PC-3 (cell line): Measurements from ENCODE around the gene HAPLN3. TPM values are rescaled to one million over a fixed set of nuclear protein-coding genes. Genes with fewer than 3 reads are reported as not detected.

Experiments used
- ATAC-seq: fragments of 200-7000 bp; cut with Tn5 transposase; 2 replicates; pipeline ENCODE4 v1.9.1; 2020; ENCODE audit warnings: mild to moderate bottlenecking, moderate library complexity
- BruUV-seq: library from RNA; stranded (reverse); fragments of 400-500 nt; replicated peaks from 2 replicates; lab custom pipeline; 2021; lab: Mats Ljungman, UMichigan
- CTCF ChIA-PET: fragments of 300-600 bp; sonication (Branson Sonifier 250); formaldehyde crosslinking; loops from one replicate; lab custom pipeline; 2022; ENCODE audit warnings: antibody characterized with exemption; lab: Charles Lee
- POLR2A ChIA-PET: fragments of 300-600 bp; sonication (Branson Sonifier 250); formaldehyde crosslinking; loops from one replicate; lab custom pipeline; 2022; ENCODE audit warnings: antibody characterized with exemption; ENCODE audit not compliant: unreplicated experiment; lab: Charles Lee
- DNase-seq: peaks from one replicate; pipeline ENCODE4 v3.0.0-alpha.2; 2015
- H2AFZ ChIP-seq: fragments of 300-600 bp; sonication (generic); 2 replicates; pipeline ENCODE4 v1.6.0; 2016; ENCODE audit warnings: antibody characterized with exemption, low read length
- H3F3A ChIP-seq: fragments of 300-600 bp; sonication (generic); one replicate; pipeline ENCODE4 v1.6.0; 2017; ENCODE audit warnings: antibody characterized with exemption, low read length, control low read depth, mild to moderate bottlenecking; ENCODE audit not compliant: unreplicated experiment
- H3K27ac ChIP-seq: fragments of 300-600 bp; sonication (generic); 2 replicates; pipeline ENCODE4 v1.5.1; 2016; ENCODE audit warnings: mild to moderate bottlenecking, low read length
- H3K27me3 ChIP-seq: fragments of 300-600 bp; sonication (generic); 2 replicates; pipeline ENCODE4 v1.6.1; 2016; ENCODE audit warnings: low read length, mixed read lengths
- H3K36me3 ChIP-seq: fragments of 300-600 bp; sonication (generic); 2 replicates; pipeline ENCODE4 v1.6.1; 2016; ENCODE audit warnings: low read depth, mixed run types, low read length, mixed read lengths
- H3K4me1 ChIP-seq: fragments of 300-600 bp; sonication (generic); 2 replicates; pipeline ENCODE4 v1.5.1; 2016; ENCODE audit warnings: low read length; ENCODE audit not compliant: insufficient read depth
- H3K4me2 ChIP-seq: fragments of 300-600 bp; sonication (generic); 2 replicates; pipeline ENCODE4 v1.6.0; 2016; ENCODE audit warnings: low read length
- H3K4me3 ChIP-seq: fragments of 300-600 bp; sonication (generic); 2 replicates; pipeline ENCODE4 v1.5.1; 2016; ENCODE audit warnings: mild to moderate bottlenecking, low read length, mixed read lengths
- H3K79me2 ChIP-seq: fragments of 300-600 bp; sonication (generic); 2 replicates; pipeline ENCODE4 v1.6.1; 2017; ENCODE audit warnings: low read length, mixed read lengths
- H3K9ac ChIP-seq: fragments of 300-600 bp; sonication (generic); 2 replicates; pipeline ENCODE4 v1.6.0; 2016; ENCODE audit warnings: mild to moderate bottlenecking, low read length
- H3K9me2 ChIP-seq: fragments of 300-600 bp; sonication (generic); replicated peaks from 2 replicates; pipeline ENCODE4 v1.6.1; 2016; ENCODE audit warnings: mixed run types, low read length, mixed read lengths
- H3K9me3 ChIP-seq: fragments of 300-600 bp; sonication (generic); 2 replicates; pipeline ENCODE4 v1.6.1; 2016; ENCODE audit warnings: low read length, mixed read lengths
- H4K20me1 ChIP-seq: fragments of 300-600 bp; sonication (generic); 2 replicates; pipeline ENCODE4 v1.6.1; 2016; ENCODE audit warnings: low read length, mixed read lengths
- CTCF ChIP-seq: fragments of 300-600 bp; sonication (generic); conservative IDR thresholded peaks from 2 replicates; pipeline ENCODE4 v1.5.1; 2017; ENCODE audit warnings: antibody characterized with exemption, low read depth, mild to moderate bottlenecking, low read length
- EZH2 ChIP-seq: fragments of 300-600 bp; sonication (generic); IDR thresholded peaks from one replicate; pipeline ENCODE4 v1.6.1; 2017; ENCODE audit warnings: antibody characterized with exemption, mild to moderate bottlenecking, low read length; ENCODE audit not compliant: unreplicated experiment
- EZH2phosphoT487 ChIP-seq: fragments of 300-600 bp; sonication (generic); IDR thresholded peaks from 2 replicates; pipeline ENCODE4 v1.6.1; 2018; ENCODE audit warnings: mild to moderate bottlenecking, antibody characterized with exemption, low read length, borderline replicate concordance
- intact Hi-C: fragments of 100-400 bp; cut with micrococcal nuclease; formaldehyde crosslinking; loops from 2 replicates; pipeline ENCODE4 v1.9.0; 2023
- total RNA-seq: library from RNA; depleted of rRNA; stranded (reverse); fragments of >200 nt; gene quantifications from 2 replicates; pipeline ENCODE4 v1.2.3, GENCODE V29; 2014

HAPLN3 gene
- total RNA-seq, 1 experiment from 2014 or later: 1.1 TPM

DNA sequence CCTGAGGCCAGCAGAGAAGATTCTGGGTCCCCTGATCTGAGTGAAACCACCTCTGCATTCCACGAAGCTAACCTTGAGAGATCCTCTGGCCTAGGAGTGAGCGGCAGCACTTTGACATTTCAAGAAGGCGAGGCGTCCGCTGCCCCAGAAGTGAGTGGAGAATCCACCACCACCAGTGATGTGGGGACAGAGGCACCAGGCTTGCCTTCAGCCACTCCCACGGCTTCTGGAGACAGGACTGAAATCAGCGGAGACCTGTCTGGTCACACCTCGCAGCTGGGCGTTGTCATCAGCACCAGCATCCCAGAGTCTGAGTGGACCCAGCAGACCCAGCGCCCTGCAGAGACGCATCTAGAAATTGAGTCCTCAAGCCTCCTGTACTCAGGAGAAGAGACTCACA, 36.4 kb downstream of the HAPLN3 start:
- H3K4me1 ChIP-seq: no peaks in the 10 kb centered on the region
- ChIA-PET POLR2A (no interaction called here), CTCF (no interaction called here)
- no peak overlapping the region for H2AFZ ChIP-seq
- no peak overlapping the region for H3K4me3 ChIP-seq
- H4K20me1 ChIP-seq: no peaks in the 10 kb centered on the region
- no peak overlapping the region for H3K27ac ChIP-seq
- H3K9ac ChIP-seq: no peak overlapping the region
- intact Hi-C loops: no loop called here
- no peak for ATAC-seq
- no TSS peak for BruUV-seq
- no peak for DNase-seq
- TF ChIP-seq EZH2 (no peak), EZH2phosphoT487 (no peak), CTCF (no peak)
- no peaks in the 10 kb centered on the region for H3F3A ChIP-seq
- no peak overlapping the region for H3K4me2 ChIP-seq
- no peaks in the 10 kb centered on the region for H3K9me2 ChIP-seq
- no peaks in the 10 kb centered on the region for H3K36me3 ChIP-seq
- no peaks in the 10 kb centered on the region for H3K9me3 ChIP-seq
- H3K79me2 ChIP-seq: no peaks in the 10 kb centered on the region
- H3K27me3 ChIP-seq: peaks cover 33% of the 10 kb centered on the region; the same call in 1 of the 2 replicates

GRCh38 chr15:88852476-88852875, 42.9 kb downstream of the HAPLN3 start:
- no peaks in the 10 kb centered on the region for H3K79me2 ChIP-seq
- H3K9me2 ChIP-seq: no peaks in the 10 kb centered on the region
- BruUV-seq: no TSS peak
- no peaks in the 10 kb centered on the region for H3K4me1 ChIP-seq
- H3K36me3 ChIP-seq: no peaks in the 10 kb centered on the region
- POLR2A ChIA-PET: no interaction called here
- DNase-seq (no peak), ATAC-seq (no peak)
- no peak overlapping the region for H2AFZ ChIP-seq
- CTCF ChIA-PET: no interaction called here
- peaks cover 22% of the 10 kb centered on the region for H3K27me3 ChIP-seq
- intact Hi-C loops: no loop called here
- H3K27ac ChIP-seq: no peak overlapping the region
- H3F3A ChIP-seq: no peaks in the 10 kb centered on the region
- TF ChIP-seq EZH2: no peak
- no peak for TF ChIP-seq CTCF
- TF ChIP-seq EZH2phosphoT487: no peak
- no peak overlapping the region for H3K4me2 ChIP-seq
- H3K9ac ChIP-seq: no peak overlapping the region
- no peaks in the 10 kb centered on the region for H3K9me3 ChIP-seq
- no peak overlapping the region for H3K4me3 ChIP-seq
- H4K20me1 ChIP-seq: no peaks in the 10 kb centered on the region

DNA sequence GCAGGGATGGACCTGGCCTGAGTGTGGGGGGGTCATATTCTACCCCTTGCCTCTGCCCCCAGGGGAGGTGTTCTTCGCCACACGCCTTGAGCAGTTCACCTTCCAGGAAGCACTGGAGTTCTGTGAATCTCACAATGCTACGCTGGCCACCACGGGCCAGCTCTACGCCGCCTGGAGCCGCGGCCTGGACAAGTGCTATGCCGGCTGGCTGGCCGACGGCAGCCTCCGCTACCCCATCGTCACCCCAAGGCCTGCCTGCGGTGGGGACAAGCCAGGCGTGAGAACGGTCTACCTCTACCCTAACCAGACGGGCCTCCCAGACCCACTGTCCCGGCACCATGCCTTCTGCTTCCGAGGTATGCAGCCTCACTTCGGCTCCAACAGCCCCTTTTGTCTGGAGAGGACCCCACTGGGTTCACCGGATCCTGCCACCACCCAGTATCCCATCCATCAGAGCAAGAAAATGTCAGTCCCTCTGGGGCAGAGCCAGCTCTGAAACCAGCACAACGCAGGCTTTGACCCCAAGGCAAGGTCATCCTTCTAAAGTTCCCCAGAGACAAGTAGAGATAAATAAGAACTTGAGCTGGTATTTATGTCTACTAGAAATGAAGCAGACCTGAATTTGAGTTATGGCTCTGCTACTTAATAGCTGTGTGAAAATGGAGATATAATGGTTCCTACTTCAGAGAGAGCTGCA, 45.8 kb downstream of the HAPLN3 start:
- no TSS peak for BruUV-seq
- H3K79me2 ChIP-seq: no peaks in the 10 kb centered on the region
- H3K4me1 ChIP-seq: no peaks in the 10 kb centered on the region
- intact Hi-C loops: no loop called here
- no peak overlapping the region for H3K27ac ChIP-seq
- no peak for ATAC-seq
- no peak for DNase-seq
- no peaks in the 10 kb centered on the region for H4K20me1 ChIP-seq
- no peaks in the 10 kb centered on the region for H3K9me2 ChIP-seq
- H3K9me3 ChIP-seq: no peaks in the 10 kb centered on the region
- H2AFZ ChIP-seq: no peak overlapping the region
- H3K9ac ChIP-seq: no peak overlapping the region
- POLR2A ChIA-PET: no interaction called here
- CTCF ChIA-PET: no interaction called here
- peaks cover 8% of the 10 kb centered on the region for H3K27me3 ChIP-seq
- H3K4me2 ChIP-seq: no peak overlapping the region
- H3K36me3 ChIP-seq: no peaks in the 10 kb centered on the region
- no peaks in the 10 kb centered on the region for H3F3A ChIP-seq
- H3K4me3 ChIP-seq: no peak overlapping the region
- TF ChIP-seq EZH2 (no peak), CTCF (no peak), EZH2phosphoT487 (no peak)
